ENCODE data around the gene AK5.

GRCh38 chr1:77504986-77505385 is 223.2 kb downstream of the AK5 start:
- TF ChIP-seq CTCF (IDR thresholded peaks at IDR 0.05) = no peak
- no peak for TF ChIP-seq POLR2A (IDR thresholded peaks at IDR 0.05)
